Measurements from ENCODE around the gene SLC25A43. TPM values are rescaled to one million over a fixed set of nuclear protein-coding genes. Genes with fewer than 3 reads are reported as not detected.

SLC25A43 gene
- total and polyA plus RNA-seq, 2 of the 8 experiments (the other 6 are each of a cell fraction or from before 2014, with no cell fraction given), result 3.1 to 5.8 TPM

DNA sequence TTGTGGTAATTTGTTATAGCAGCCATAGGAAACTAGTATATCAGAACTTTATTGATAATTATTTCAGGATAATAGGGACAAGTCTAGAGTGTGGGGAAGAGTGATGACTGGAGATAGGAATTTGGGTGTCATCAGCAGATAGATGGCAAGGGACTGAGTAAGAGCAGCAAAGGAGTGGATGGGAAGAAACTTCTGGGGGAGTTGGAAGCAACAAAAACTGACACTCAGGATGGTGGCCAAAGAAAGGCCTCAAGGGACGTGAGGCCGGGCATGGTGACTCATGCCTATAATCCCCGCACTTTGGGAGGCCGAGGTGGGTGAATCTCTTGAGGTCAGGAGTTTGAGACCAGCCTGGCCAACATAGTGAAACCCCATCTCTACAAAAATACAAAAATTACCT lies 60.0 kb downstream of the SLC25A43 start:
- Histone ChIP-seq H2BK120ac (replicated peaks; ENCODE audit: low read depth, low read length) (no peak overlapping the region), H3K4me3 (ENCODE audit: extremely low read depth in 1 of 4, insufficient read depth in 2 of 4, low read depth in 3 of 4, low read length in 4 of 4) (no peak overlapping the region), H2BK15ac (ENCODE audit: low read length) (no peak overlapping the region), H2AFZ (ENCODE audit: low read length) (no peak overlapping the region), H3K79me2 (ENCODE audit: control insufficient read depth in 1 of 2, insufficient read depth in 2 of 2, low read length in 2 of 2) (no peaks in the 10 kb centered on the region), H3K27ac (ENCODE audit: low read depth, low read length) (no peak overlapping the region), H3K23ac (ENCODE audit: insufficient read length) (no peak overlapping the region), H2AK5ac (ENCODE audit: low read depth, low read length) (no peak overlapping the region), H2BK20ac (ENCODE audit: low read length) (no peak overlapping the region), H3K56ac (replicated peaks; ENCODE audit: insufficient read length, low read depth, low read length) (no peak overlapping the region), H3K27me3 (replicated peaks in 1 of 4; ENCODE audit: control insufficient read depth in 3 of 4, extremely low read depth in 1 of 4, insufficient read depth in 3 of 4, low read length in 3 of 4) (no peaks in the 10 kb centered on the region), H2BK5ac (ENCODE audit: low read depth, low read length) (no peak overlapping the region), H3K4ac (replicated peaks; ENCODE audit: insufficient read length, low read depth, low read length) (no peak overlapping the region), H4K5ac (ENCODE audit: insufficient read length, low read depth, low read length) (no peak overlapping the region), H3K23me2 (ENCODE audit: low read depth, low read length) (no peaks in the 10 kb centered on the region), H3K14ac (ENCODE audit: insufficient read length) (no peak overlapping the region), H2BK12ac (ENCODE audit: low read depth, low read length) (no peak overlapping the region), H3K4me2 (ENCODE audit: insufficient read depth in 1 of 2, low read depth in 2 of 2, low read length in 2 of 2) (no peak overlapping the region), H3K9me3 (ENCODE audit: insufficient read depth in 2 of 2, low read depth in 1 of 2, low read length in 1 of 2) (no peaks in the 10 kb centered on the region), H3K18ac (ENCODE audit: extremely low read depth, low read length) (no peak overlapping the region), H4K8ac (ENCODE audit: extremely low read depth, insufficient read depth, low read length) (no peak overlapping the region), H4K20me1 (replicated peaks in 1 of 2; ENCODE audit: control insufficient read depth in 1 of 2, insufficient read depth in 2 of 2, low read length in 2 of 2) (no peaks in the 10 kb centered on the region), H3K36me3 (ENCODE audit: control insufficient read depth in 2 of 4, insufficient read depth in 4 of 4, low read length in 3 of 4) (no peaks in the 10 kb centered on the region), H3K4me1 (replicated peaks in 1 of 4; ENCODE audit: control insufficient read depth in 3 of 4, insufficient read depth in 4 of 4, low read length in 3 of 4) (no peaks in the 10 kb centered on the region), H3K79me1 (ENCODE audit: low read depth, low read length) (no peaks in the 10 kb centered on the region), H3K9ac (replicated peaks in 1 of 4; ENCODE audit: extremely low read depth in 1 of 4, low read depth in 3 of 4, low read length in 3 of 4) (no peak overlapping the region), H4K91ac (replicated peaks; ENCODE audit: insufficient read length, low read length) (no peak overlapping the region)
- DNase-seq (ENCODE audit: low read depth in 1 of 2, low spot score in 2 of 2), result no peak
- TF ChIP-seq TCF12 (IDR thresholded peaks at IDR 0.05; ENCODE audit: low read depth, low read length) (no peak), SRF (IDR thresholded peaks at IDR 0.05; ENCODE audit: low read depth, low read length) (no peak)
- CTCF ChIA-PET (ENCODE audit: partially characterized antibody), result interaction anchor here (0.6 to 1.0 kb wide), 3 partner anchors 19 to 208 kb away, joined by 3 read pairs; no protein-coding TSS in a partner anchor
- FAIRE-seq, result no peak
- POLR2A ChIA-PET (ENCODE audit: partially characterized antibody), result no interaction called here
- WGBS, 2 experiments (ENCODE audit: extremely low coverage in 1 of 2, insufficient coverage in 1 of 2, insufficient read length in 1 of 2, insufficient replicate concordance in 2 of 2, low coverage in 1 of 2, low lambda C conversion rate in 2 of 2, missing lambda C conversion rate in 1 of 2), result 98% methylated on average over 4 of the region's 4 CpGs; no CpG with 5 or more reads in 1 of the 2 experiments
